PFSK-1 (cell line): ENCODE data around the gene KCNIP1.

Experiments used
- FOXP2 ChIP-seq: optimal IDR thresholded peaks from 2 replicates; pipeline ENCODE3; 2011; ENCODE audit warnings: borderline replicate concordance, control low read depth, inconsistent platforms; ENCODE audit not compliant: insufficient read depth; ENCODE audit errors: extremely low read length, extremely low read depth
- POLR2AphosphoS5 ChIP-seq: IDR thresholded peaks from 2 replicates; pipeline ENCODE4 v1.6.1; 2012; ENCODE audit warnings: low read depth, mild to moderate bottlenecking, control low read depth, low read length, moderate library complexity
- REST ChIP-seq, 2 experiments: IDR thresholded peaks; 2 replicates each; pipeline versions ENCODE4 v1.6.1 to v1.8.0; 2011 to 2012; ENCODE audit warnings: low read depth in 2 of 2, low read length in 2 of 2, control low read depth in 1 of 2, inconsistent platforms in 1 of 2, mild to moderate bottlenecking in 1 of 2, moderate library complexity in 1 of 2; ENCODE audit not compliant: insufficient read depth in 1 of 2
- SIN3A ChIP-seq: IDR thresholded peaks from 2 replicates; pipeline ENCODE4 v1.6.1; 2012; ENCODE audit warnings: mild to moderate bottlenecking, low read length, moderate library complexity, borderline replicate concordance; ENCODE audit not compliant: insufficient read depth
- TAF1 ChIP-seq: IDR thresholded peaks from 2 replicates; pipeline ENCODE4 v1.6.1; 2012; ENCODE audit warnings: low read length, control low read depth, borderline replicate concordance; ENCODE audit not compliant: insufficient read depth

KCNIP1 gene

GRCh38 chr5:170466988-170467707, 36.7 kb upstream of the KCNIP1 start:
- TF ChIP-seq REST (IDR thresholded peaks at IDR 0.05; ENCODE audit: insufficient read depth in 1 of 2, low read depth in 2 of 2, low read length in 2 of 2) (no peak), SIN3A (no peak), TAF1 (no peak), POLR2AphosphoS5 (no peak), FOXP2 (no peak)

GRCh38 chr5:170468633-170469285, 35.1 kb upstream of the KCNIP1 start:
- TF ChIP-seq SIN3A (no peak), REST (IDR thresholded peaks at IDR 0.05; ENCODE audit: insufficient read depth in 1 of 2, low read depth in 2 of 2, low read length in 2 of 2) (no peak), TAF1 (no peak), POLR2AphosphoS5 (no peak), FOXP2 (no peak)

GRCh38 chr5:170469414-170469813, 34.4 kb upstream of the KCNIP1 start:
- TF ChIP-seq REST (IDR thresholded peaks at IDR 0.05; ENCODE audit: insufficient read depth in 1 of 2, low read depth in 2 of 2, low read length in 2 of 2) (no peak), FOXP2 (no peak), POLR2AphosphoS5 (no peak), TAF1 (no peak), SIN3A (no peak)

GRCh38 chr5:170470275-170470674, 33.5 kb upstream of the KCNIP1 start:
- TF ChIP-seq SIN3A (no peak), TAF1 (no peak), FOXP2 (no peak), REST (IDR thresholded peaks at IDR 0.05; ENCODE audit: insufficient read depth in 1 of 2, low read depth in 2 of 2, low read length in 2 of 2) (no peak), POLR2AphosphoS5 (no peak)
